Measurements from ENCODE around the gene MAGI2. TPM values are rescaled to one million over a fixed set of nuclear protein-coding genes. Genes with fewer than 3 reads are reported as not detected.

The MAGI2 gene
- polyA plus RNA-seq, 3 donors: 0.03 to 0.11 TPM; not detected in 1

DNA sequence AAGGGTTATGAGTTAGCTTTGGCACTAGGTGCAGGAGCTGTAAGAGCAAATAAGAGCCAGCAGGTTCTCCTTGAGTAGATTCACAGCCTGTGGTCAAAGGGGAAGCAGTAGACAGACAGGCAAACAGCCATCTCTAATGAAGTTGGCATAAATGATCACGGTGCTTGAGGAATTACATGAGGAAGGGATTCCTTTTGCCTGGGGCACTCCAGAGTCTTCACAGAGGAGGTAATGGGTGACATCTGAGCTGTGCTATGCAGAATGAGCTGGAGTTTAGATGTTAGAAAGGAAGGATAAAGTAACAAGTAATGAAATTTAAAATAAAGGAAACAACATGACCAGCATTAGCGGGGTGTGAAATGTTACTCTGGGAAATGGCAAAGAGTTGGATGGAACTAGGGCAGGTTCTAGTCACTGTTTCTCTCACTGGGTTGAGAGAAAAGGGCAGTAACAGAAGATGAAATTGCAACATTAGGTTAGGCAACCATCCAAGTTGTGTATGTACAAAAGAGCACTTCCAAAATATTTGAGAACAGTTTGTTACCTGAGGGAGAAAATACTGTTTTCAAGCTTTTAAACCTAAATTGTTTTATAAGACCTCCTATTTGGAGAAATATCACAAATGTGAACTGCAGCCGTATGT is 1041.1 kb downstream of the MAGI2 start:
- H3K79me2 ChIP-seq (ENCODE audit: insufficient read depth, low read length): no peaks in the 10 kb centered on the region
- no peaks in the 10 kb centered on the region for H3K27me3 ChIP-seq (ENCODE audit: control insufficient read depth in 2 of 2, insufficient read depth in 2 of 2, low read length in 2 of 2)
- no peaks in the 10 kb centered on the region for H3K4me1 Mint-ChIP-seq
- no peaks in the 10 kb centered on the region for H4K20me1 ChIP-seq (ENCODE audit: insufficient read depth, low read length)
- no peak overlapping the region for H2AFZ ChIP-seq (ENCODE audit: insufficient read depth, low read depth, low read length, poor library complexity, severe bottlenecking)
- no peak overlapping the region for H3K9ac ChIP-seq (ENCODE audit: insufficient read depth, low read length, poor library complexity, severe bottlenecking)
- H3K9me3 Mint-ChIP-seq: peaks cover 0 to 7% (median 3%) of the 10 kb centered on the region in 7 donors
- 79% methylated on average over 2 of the region's 3 CpGs for WGBS (ENCODE audit: insufficient coverage)
- H3K27me3 Mint-ChIP-seq (ENCODE audit: low read depth in 3 of 3): no peaks in the 10 kb centered on the region
- intact Hi-C loops (cut with micrococcal nuclease): no loop called here
- no peak overlapping the region for H3K27ac Mint-ChIP-seq
- TF ChIP-seq, protein P1, sequence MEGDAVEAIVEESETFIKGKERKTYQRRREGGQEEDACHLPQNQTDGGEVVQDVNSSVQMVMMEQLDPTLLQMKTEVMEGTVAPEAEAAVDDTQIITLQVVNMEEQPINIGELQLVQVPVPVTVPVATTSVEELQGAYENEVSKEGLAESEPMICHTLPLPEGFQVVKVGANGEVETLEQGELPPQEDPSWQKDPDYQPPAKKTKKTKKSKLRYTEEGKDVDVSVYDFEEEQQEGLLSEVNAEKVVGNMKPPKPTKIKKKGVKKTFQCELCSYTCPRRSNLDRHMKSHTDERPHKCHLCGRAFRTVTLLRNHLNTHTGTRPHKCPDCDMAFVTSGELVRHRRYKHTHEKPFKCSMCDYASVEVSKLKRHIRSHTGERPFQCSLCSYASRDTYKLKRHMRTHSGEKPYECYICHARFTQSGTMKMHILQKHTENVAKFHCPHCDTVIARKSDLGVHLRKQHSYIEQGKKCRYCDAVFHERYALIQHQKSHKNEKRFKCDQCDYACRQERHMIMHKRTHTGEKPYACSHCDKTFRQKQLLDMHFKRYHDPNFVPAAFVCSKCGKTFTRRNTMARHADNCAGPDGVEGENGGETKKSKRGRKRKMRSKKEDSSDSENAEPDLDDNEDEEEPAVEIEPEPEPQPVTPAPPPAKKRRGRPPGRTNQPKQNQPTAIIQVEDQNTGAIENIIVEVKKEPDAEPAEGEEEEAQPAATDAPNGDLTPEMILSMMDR (IDR thresholded peaks at IDR 0.05): no peak
- no peak overlapping the region for H3K4me3 ChIP-seq (replicated peaks in 1 of 3; ENCODE audit: low read depth in 2 of 3, low read length in 3 of 3)
- H3K4me3 Mint-ChIP-seq: no peak overlapping the region
- H3K4me2 ChIP-seq (replicated peaks; ENCODE audit: extremely low read depth, low read length, poor library complexity, severe bottlenecking): no peak overlapping the region
- no peaks in the 10 kb centered on the region for H3K36me3 Mint-ChIP-seq
- no peaks in the 10 kb centered on the region for H3K4me1 ChIP-seq (ENCODE audit: control insufficient read depth in 1 of 2, insufficient read depth in 2 of 2, low read length in 2 of 2)
- H3K9me3 ChIP-seq (replicated peaks in 1 of 2; ENCODE audit: control insufficient read depth in 1 of 2, insufficient read depth in 1 of 2, low read length in 2 of 2): no peaks in the 10 kb centered on the region
- H3K36me3 ChIP-seq (replicated peaks in 1 of 2; ENCODE audit: control insufficient read depth in 1 of 2, insufficient read depth in 2 of 2, low read length in 2 of 2): no peaks in the 10 kb centered on the region
- DNase-seq: no peak
- H3K27ac ChIP-seq (ENCODE audit: low read depth in 1 of 2, low read length in 2 of 2): no peak overlapping the region

DNA sequence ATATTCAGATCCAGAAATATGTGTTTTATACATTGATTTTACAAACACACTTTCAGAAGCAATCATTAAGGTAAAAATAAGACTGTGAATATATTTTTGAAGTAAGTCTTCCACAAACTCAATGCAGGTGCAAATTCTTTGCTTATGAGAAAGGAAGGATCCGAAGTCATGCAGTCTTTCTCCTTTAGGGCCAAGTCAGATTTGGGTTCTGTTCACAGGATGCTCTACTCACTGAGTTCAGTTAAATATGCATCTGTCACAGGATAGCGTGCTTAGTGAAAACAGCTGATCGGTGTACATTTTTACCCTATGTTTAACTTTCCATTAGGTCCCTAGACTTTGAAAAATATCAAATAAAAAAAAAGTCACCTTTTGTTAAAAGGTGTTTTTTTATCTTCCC is 1046.4 kb downstream of the MAGI2 start:
- Histone ChIP-seq H3K4me1 (ENCODE audit: control insufficient read depth in 1 of 2, insufficient read depth in 2 of 2, low read length in 2 of 2) (no peaks in the 10 kb centered on the region), H3K4me2 (replicated peaks; ENCODE audit: extremely low read depth, low read length, poor library complexity, severe bottlenecking) (no peak overlapping the region), H3K27ac (ENCODE audit: low read depth in 1 of 2, low read length in 2 of 2) (no peak overlapping the region), H4K20me1 (ENCODE audit: insufficient read depth, low read length) (no peaks in the 10 kb centered on the region), H3K79me2 (ENCODE audit: insufficient read depth, low read length) (no peaks in the 10 kb centered on the region), H2AFZ (ENCODE audit: insufficient read depth, low read depth, low read length, poor library complexity, severe bottlenecking) (no peak overlapping the region), H3K4me3 (replicated peaks in 1 of 3; ENCODE audit: low read depth in 2 of 3, low read length in 3 of 3) (no peak overlapping the region), H3K36me3 (replicated peaks in 1 of 2; ENCODE audit: control insufficient read depth in 1 of 2, insufficient read depth in 2 of 2, low read length in 2 of 2) (no peaks in the 10 kb centered on the region), H3K27me3 (ENCODE audit: control insufficient read depth in 2 of 2, insufficient read depth in 2 of 2, low read length in 2 of 2) (no peaks in the 10 kb centered on the region), H3K9ac (ENCODE audit: insufficient read depth, low read length, poor library complexity, severe bottlenecking) (no peak overlapping the region), H3K9me3 (replicated peaks in 1 of 2; ENCODE audit: control insufficient read depth in 1 of 2, insufficient read depth in 1 of 2, low read length in 2 of 2) (no peaks in the 10 kb centered on the region)
- Mint-ChIP-seq H3K9me3 (peaks cover 0 to 6% (median 2%) of the 10 kb centered on the region in 7 donors), H3K4me1 (no peaks in the 10 kb centered on the region), H3K27ac (no peak overlapping the region), H3K4me3 (no peak overlapping the region), H3K27me3 (ENCODE audit: low read depth in 3 of 3) (no peaks in the 10 kb centered on the region), H3K36me3 (no peaks in the 10 kb centered on the region)
- 86% methylated on average over 1 of the region's 3 CpGs for WGBS (ENCODE audit: insufficient coverage)
- TF ChIP-seq, protein P1 (IDR thresholded peaks at IDR 0.05): no peak
- intact Hi-C loops (cut with micrococcal nuclease): no loop called here
- no peak for DNase-seq

Data from CD14-positive monocyte (primary cell).